C4-2B (cell line): ENCODE results near the gene SHFL.

Experiments
- CTCF ChIP-seq: fragments of 450-650 bp; conservative IDR thresholded peaks from 2 replicates; pipeline ENCODE4 v1.5.1; 2017; ENCODE audit warnings: mild to moderate bottlenecking
- ZFX ChIP-seq: fragments of 450-650 bp; IDR thresholded peaks from 2 replicates; pipeline ENCODE4 v1.6.1; 2017

GRCh38 chr19:10091895-10092641 is 6.0 kb downstream of the SHFL start:
- TF ChIP-seq CTCF = no peak
- TF ChIP-seq ZFX = no peak
